Measurements from ENCODE around the gene ICAM2. TPM values are rescaled to one million over a fixed set of nuclear protein-coding genes. Genes with fewer than 3 reads are reported as not detected.

Gene ICAM2
- total RNA-seq, 4 donors from 2014 or later: 7.2 to 71.1 (median 36.7) TPM

DNA sequence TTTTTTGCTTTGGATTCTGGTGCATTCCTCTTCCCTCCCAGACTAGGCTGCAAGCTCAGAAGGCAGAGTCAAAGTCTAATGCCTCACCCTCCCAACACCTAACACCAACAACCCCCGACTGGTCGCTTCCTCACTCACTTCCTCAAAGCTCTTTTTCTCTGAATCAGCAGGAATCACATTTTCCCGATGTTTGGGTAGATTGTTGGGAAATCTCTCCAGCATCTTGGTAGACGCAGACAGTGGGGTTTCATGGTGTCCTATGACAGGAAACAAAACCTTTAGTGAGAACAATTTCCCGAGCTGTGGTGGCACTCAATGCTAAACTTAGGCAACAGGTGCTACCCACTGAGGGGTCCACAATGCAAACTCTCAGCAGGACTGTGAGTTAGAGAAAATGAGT is 39.9 kb upstream of the ICAM2 start:
- Histone ChIP-seq H3K9me3 (no peaks in the 10 kb centered on the region), H3K27ac (no peak overlapping the region), H3K4me1 (no peaks in the 10 kb centered on the region), H3K4me3 (no peak overlapping the region), H3K36me3 (peaks cover 0 to 97% of the 10 kb centered on the region in 2 donors), H3K27me3 (no peaks in the 10 kb centered on the region)
- no peak for TF ChIP-seq POLR2AphosphoS5 (IDR thresholded peaks at IDR 0.05)
- TF ChIP-seq CTCF (IDR thresholded peaks at IDR 0.05): no peak
- TF ChIP-seq POLR2A (IDR thresholded peaks at IDR 0.05): no peak
- no peak for TF ChIP-seq EP300 (IDR thresholded peaks at IDR 0.05)
- no peak for ATAC-seq
- 89 to 100% methylated on average over 1 to 4 of the region's 5 CpGs for WGBS, 2 donors (ENCODE audit: low coverage in 1 of 2)

GRCh38 chr17:64059756-64060155 is 39.3 kb upstream of the ICAM2 start:
- Histone ChIP-seq H3K4me3 (no peak overlapping the region), H3K36me3 (peaks cover 0 to 97% of the 10 kb centered on the region in 2 donors), H3K27ac (no peak overlapping the region), H3K4me1 (no peaks in the 10 kb centered on the region), H3K27me3 (no peaks in the 10 kb centered on the region), H3K9me3 (no peaks in the 10 kb centered on the region)
- TF ChIP-seq POLR2A (IDR thresholded peaks at IDR 0.05) (no peak), POLR2AphosphoS5 (IDR thresholded peaks at IDR 0.05) (no peak), CTCF (IDR thresholded peaks at IDR 0.05) (no peak), EP300 (IDR thresholded peaks at IDR 0.05) (no peak)
- WGBS, 2 donors (ENCODE audit: low coverage in 1 of 2): 76 to 100% methylated on average over 1 to 2 of the region's 2 CpGs
- no peak for ATAC-seq

DNA sequence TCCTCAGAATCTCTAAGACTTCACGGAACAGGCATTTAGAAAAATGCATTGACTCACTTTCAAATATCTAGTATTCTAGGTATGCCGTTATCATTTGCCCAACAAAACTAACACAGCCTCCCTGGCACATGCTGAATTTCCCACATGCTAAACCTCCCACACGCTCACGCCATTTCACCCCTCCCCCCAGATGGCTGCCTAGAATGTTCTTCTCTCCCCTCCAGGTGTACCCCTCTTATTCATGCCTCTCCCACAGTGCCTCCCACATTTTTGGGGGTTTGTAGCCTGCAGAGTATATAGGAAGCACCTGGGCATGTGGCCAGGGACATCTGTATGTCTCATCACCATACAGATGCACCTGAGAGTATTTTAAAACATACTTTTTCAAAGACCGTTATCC is 38.2 kb upstream of the ICAM2 start:
- no peak for ATAC-seq
- peaks cover 0 to 97% of the 10 kb centered on the region in 2 donors for H3K36me3 ChIP-seq
- no peaks in the 10 kb centered on the region for H3K9me3 ChIP-seq
- H3K27ac ChIP-seq: no peak overlapping the region
- whole genome bisulfite sequencing, 2 donors (ENCODE audit: low coverage in 1 of 2): 81 to 85% methylated on average over 5 of the region's 5 CpGs
- no peak overlapping the region for H3K4me3 ChIP-seq
- no peaks in the 10 kb centered on the region for H3K27me3 ChIP-seq
- no peak for TF ChIP-seq EP300 (IDR thresholded peaks at IDR 0.05)
- no peaks in the 10 kb centered on the region for H3K4me1 ChIP-seq

GRCh38 chr17:64057701-64058263 is 37.3 kb upstream of the ICAM2 start:
- Histone ChIP-seq H3K27ac (no peak overlapping the region), H3K27me3 (no peaks in the 10 kb centered on the region), H3K9me3 (no peaks in the 10 kb centered on the region), H3K4me3 (no peak overlapping the region), H3K4me1 (no peaks in the 10 kb centered on the region), H3K36me3 (peaks cover 0 to 97% of the 10 kb centered on the region in 2 donors)
- ATAC-seq: no peak
- 86% methylated on average over 4 of the region's 9 CpGs; no CpG with 5 or more reads in 1 of the 2 donors for WGBS, 2 donors (ENCODE audit: low coverage in 1 of 2)
- TF ChIP-seq EP300 (IDR thresholded peaks at IDR 0.05) (no peak), CTCF (IDR thresholded peaks at IDR 0.05) (no peak), POLR2A (IDR thresholded peaks at IDR 0.05) (no peak), POLR2AphosphoS5 (IDR thresholded peaks at IDR 0.05) (no peak)

GRCh38 chr17:64056269-64057005 is 36.0 kb upstream of the ICAM2 start:
- Histone ChIP-seq H3K4me1 (no peaks in the 10 kb centered on the region), H3K36me3 (peaks cover 0 to 99% of the 10 kb centered on the region in 2 donors), H3K9me3 (no peaks in the 10 kb centered on the region), H3K27me3 (no peaks in the 10 kb centered on the region), H3K4me3 (no peak overlapping the region), H3K27ac (no peak overlapping the region)
- ATAC-seq: no peak
- 69 to 74% methylated on average over 8 to 9 of the region's 12 CpGs for WGBS, 2 donors (ENCODE audit: low coverage in 1 of 2)
- TF ChIP-seq POLR2AphosphoS5 (IDR thresholded peaks at IDR 0.05): no peak
- no peak for TF ChIP-seq EP300 (IDR thresholded peaks at IDR 0.05)
- TF ChIP-seq CTCF (IDR thresholded peaks at IDR 0.05): no peak
- TF ChIP-seq POLR2A (IDR thresholded peaks at IDR 0.05): no peak

Measured in gastroesophageal sphincter (tissue), 4 donors.